IPS-18c (cell line): ENCODE results near the gene NR3C2.

ENCODE experiments used
- H3K4me3 ChIP-seq: 2 replicates; pipeline ENCODE4 v1.7.0; 2013; ENCODE audit warnings: low read depth, mild to moderate bottlenecking, low read length, moderate library complexity; ENCODE audit not compliant: insufficient read depth
- H3K9me3 ChIP-seq: one replicate; pipeline ENCODE4 v1.6.1; 2013; ENCODE audit warnings: mild to moderate bottlenecking, low read length, moderate library complexity; ENCODE audit not compliant: control insufficient read depth, insufficient read depth

NR3C2 gene

GRCh38 chr4:148441624-148441985, 609 bp downstream of the NR3C2 start:
- Histone ChIP-seq H3K4me3 (peak overlapping the region; percentile 81), H3K9me3 (no peaks in the 10 kb centered on the region)

GRCh38 chr4:148438047-148438446, 4.2 kb downstream of the NR3C2 start:
- H3K4me3 ChIP-seq, result no peak overlapping the region
- no peaks in the 10 kb centered on the region for H3K9me3 ChIP-seq

GRCh38 chr4:148437439-148437838, 4.8 kb downstream of the NR3C2 start:
- Histone ChIP-seq H3K4me3 (no peak overlapping the region), H3K9me3 (no peaks in the 10 kb centered on the region)

- no peaks in the 10 kb centered on the region for H3K9me3 ChIP-seq
- H3K4me3 ChIP-seq, result no peak overlapping the region
Measured at GRCh38 chr4:148436512-148436911, 5.7 kb downstream of the NR3C2 start.

- Histone ChIP-seq H3K4me3 (no peak overlapping the region), H3K9me3 (no peaks in the 10 kb centered on the region)
Measured at GRCh38 chr4:148435654-148436406, 6.4 kb downstream of the NR3C2 start.

GRCh38 chr4:148434075-148434773, 8.0 kb downstream of the NR3C2 start:
- Histone ChIP-seq H3K9me3 (no peaks in the 10 kb centered on the region), H3K4me3 (no peak overlapping the region)

GRCh38 chr4:148431401-148431800, 10.8 kb downstream of the NR3C2 start:
- Histone ChIP-seq H3K4me3 (no peak overlapping the region), H3K9me3 (no peaks in the 10 kb centered on the region)

- Histone ChIP-seq H3K9me3 (no peaks in the 10 kb centered on the region), H3K4me3 (no peak overlapping the region)
Measured at GRCh38 chr4:148430854-148431253, 11.4 kb downstream of the NR3C2 start.

GRCh38 chr4:148429206-148429605, 13.0 kb downstream of the NR3C2 start:
- Histone ChIP-seq H3K4me3 (no peak overlapping the region), H3K9me3 (no peaks in the 10 kb centered on the region)

- no peak overlapping the region for H3K4me3 ChIP-seq
- no peaks in the 10 kb centered on the region for H3K9me3 ChIP-seq
Measured at GRCh38 chr4:148426643-148427042, 15.6 kb downstream of the NR3C2 start.

GRCh38 chr4:148425327-148426110, 16.7 kb downstream of the NR3C2 start:
- Histone ChIP-seq H3K9me3 (no peaks in the 10 kb centered on the region), H3K4me3 (no peak overlapping the region)

- Histone ChIP-seq H3K4me3 (no peak overlapping the region), H3K9me3 (no peaks in the 10 kb centered on the region)
Measured at GRCh38 chr4:148420397-148420796, 21.8 kb downstream of the NR3C2 start.

- H3K9me3 ChIP-seq, result no peaks in the 10 kb centered on the region
- H3K4me3 ChIP-seq, result no peak overlapping the region
Measured at GRCh38 chr4:148415500-148415899, 26.7 kb downstream of the NR3C2 start.

GRCh38 chr4:148412460-148412994, 29.7 kb downstream of the NR3C2 start:
- no peak overlapping the region for H3K4me3 ChIP-seq
- H3K9me3 ChIP-seq, result no peaks in the 10 kb centered on the region

GRCh38 chr4:148405161-148405893, 36.9 kb downstream of the NR3C2 start:
- Histone ChIP-seq H3K4me3 (no peak overlapping the region), H3K9me3 (no peaks in the 10 kb centered on the region)

GRCh38 chr4:148398988-148399387, 43.2 kb downstream of the NR3C2 start:
- H3K9me3 ChIP-seq, result no peaks in the 10 kb centered on the region
- H3K4me3 ChIP-seq, result no peak overlapping the region

GRCh38 chr4:148397771-148398170, 44.4 kb downstream of the NR3C2 start:
- Histone ChIP-seq H3K4me3 (no peak overlapping the region), H3K9me3 (no peaks in the 10 kb centered on the region)
